HG03342 (cell line): ENCODE measurements around the gene AFF2.

Experiments used
- ATAC-seq: cut with Tn5 transposase; IDR thresholded peaks from one replicate; pipeline ENCODE4 v1.9.1; 2021; ENCODE audit warnings: mild to moderate bottlenecking, moderate library complexity; ENCODE audit not compliant: unreplicated experiment

The AFF2 gene

DNA sequence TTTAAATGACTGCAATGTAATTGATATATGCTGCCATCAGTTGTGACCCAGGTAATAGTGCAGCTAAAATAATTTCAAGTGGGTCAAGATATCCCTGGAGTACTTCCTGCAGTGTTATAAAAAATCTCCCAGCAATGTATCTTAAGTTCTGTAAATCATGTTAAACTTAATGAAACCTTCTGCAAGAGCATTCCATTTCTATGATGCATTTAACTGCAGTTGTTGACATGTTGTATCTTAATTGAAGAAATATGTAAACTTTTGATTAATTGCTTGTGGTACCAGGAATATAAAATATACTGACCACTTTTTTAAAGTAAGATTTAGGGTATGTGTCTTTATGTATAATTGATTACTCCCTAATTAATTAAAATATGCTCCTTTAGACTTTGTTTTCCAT, 213.6 kb downstream of the AFF2 start:
- no peak for ATAC-seq

DNA sequence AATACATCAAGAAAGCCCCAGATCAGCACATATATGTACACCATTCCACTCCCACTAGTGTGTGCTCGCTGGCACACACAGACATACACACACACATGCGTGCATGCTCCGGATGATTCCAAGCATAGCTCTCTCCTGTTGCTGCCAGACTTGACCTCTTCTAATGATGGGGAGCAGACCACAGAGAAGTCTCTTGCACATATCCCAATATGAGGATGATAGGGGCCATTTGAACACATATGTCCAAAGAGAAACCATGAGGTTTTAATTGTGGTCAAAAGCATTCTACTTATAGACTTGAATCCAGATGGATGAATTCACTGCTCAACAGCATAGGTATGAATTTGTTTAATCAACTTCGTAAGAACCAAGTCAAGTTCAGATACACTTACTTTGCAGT, 214.9 kb downstream of the AFF2 start:
- ATAC-seq: no peak

DNA sequence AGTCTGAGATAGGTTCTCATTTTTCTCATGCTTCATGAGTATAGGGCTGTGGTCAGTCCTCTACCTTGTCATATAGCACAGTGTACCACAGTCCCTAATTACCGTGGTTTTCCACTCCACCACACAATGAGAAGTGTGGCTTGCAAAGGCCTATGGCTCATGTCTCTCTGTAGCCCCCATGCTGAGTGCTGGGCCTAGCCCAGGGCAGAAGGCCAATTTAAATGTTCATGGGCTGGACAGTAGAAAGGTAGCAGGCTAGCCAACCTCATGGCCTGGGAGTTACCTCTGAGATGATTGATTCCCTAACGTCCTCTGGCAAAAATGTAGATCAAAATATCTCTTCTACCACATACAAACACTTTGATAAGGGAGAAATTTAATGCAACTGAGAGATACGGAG, 222.5 kb downstream of the AFF2 start:
- no peak for ATAC-seq

DNA sequence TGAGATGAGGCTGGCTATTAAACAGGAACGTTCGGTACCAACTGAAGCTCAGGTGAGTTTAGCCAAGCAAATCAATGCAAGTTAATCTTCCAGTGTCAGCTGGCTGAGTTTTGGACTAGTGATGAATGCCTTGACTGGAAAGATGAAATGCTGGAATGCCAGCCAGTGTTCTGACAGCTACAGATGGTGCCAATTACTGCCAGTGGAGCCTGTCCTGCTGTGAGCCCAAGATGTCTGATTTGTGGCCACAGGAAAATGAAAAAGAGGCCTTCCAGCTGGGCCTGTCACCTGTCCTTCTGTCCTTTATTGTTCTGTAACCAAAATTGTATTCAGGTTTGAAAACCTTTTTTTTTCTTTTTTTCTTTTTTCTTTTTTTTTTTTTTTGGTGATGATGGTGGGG, 223.1 kb downstream of the AFF2 start:
- ATAC-seq: no peak

DNA sequence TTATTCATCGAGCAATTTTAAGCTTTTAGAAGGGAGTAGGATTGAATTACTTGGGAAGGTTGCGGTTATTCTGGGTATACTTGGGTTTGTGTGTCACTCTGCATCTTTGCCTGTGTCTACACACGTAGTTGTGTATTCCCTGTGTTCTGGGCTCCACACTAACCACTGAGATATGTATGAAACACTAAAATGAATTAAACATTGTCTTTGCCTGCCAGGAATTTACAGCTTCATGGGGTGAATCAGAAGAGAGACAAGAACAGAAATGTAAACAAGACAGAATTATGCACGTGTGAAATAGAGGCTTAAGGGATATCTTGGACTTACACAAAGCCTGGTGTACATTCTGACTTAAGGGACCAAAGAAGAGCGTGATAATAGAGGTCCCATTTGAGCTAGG, 228.5 kb downstream of the AFF2 start:
- ATAC-seq: no peak

DNA sequence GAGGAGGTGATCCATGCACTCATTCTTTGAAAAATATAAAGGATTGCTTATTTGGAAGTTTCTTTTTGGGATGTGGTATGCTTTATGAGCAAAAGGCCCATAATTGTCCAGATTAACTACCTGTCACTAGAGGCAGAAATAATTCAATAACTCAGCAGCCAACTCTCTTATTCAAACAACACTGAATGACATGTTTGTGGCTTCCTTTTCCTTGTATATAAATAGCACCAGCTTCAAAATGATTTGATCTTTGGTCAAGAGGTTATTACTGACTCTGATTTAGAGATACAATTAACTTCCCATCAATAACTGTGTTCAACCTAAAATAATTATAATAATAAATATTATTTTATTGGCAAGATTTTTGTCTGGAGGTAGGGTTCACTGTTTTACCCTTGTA, 232.3 kb downstream of the AFF2 start:
- no peak for ATAC-seq

DNA sequence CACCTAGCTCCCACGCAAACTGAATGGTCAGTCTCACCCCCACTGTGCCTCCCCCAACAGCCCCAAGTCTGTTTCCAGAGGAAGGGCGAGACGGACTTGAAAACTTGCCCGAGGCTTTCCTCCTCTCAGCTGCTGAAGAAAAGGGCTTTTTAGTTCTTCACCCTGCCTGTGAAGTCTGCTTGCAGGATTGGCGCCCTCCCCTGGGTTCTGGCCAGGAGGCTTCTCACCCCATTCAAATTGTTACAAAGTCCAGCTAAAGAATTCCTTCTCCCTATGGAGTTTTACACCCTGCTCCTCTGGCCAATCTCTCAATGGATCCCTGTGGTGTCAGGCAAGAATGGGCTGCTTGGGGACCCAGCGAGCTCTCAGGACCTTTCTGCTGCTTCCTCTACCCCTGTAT, 241.0 kb downstream of the AFF2 start:
- ATAC-seq: no peak

DNA sequence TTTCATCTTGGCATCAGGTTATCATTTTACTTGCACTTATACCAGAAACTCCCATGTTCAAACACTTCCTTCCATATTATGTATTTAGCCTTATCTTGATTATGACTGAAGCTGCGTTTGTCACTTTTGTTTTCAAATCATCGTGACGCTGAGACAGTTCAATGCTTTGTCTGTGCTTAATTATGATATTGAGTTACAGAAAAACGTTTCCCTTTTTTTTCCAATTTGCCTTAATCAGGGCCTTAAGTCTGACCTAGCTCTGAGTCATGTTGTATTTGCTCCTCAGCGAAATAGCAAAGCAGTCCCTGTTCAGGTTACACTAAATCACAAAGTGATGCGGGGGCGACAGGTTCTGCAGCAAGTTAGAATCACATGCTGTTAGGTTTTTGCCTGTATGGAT, 254.7 kb downstream of the AFF2 start:
- ATAC-seq: no peak

DNA sequence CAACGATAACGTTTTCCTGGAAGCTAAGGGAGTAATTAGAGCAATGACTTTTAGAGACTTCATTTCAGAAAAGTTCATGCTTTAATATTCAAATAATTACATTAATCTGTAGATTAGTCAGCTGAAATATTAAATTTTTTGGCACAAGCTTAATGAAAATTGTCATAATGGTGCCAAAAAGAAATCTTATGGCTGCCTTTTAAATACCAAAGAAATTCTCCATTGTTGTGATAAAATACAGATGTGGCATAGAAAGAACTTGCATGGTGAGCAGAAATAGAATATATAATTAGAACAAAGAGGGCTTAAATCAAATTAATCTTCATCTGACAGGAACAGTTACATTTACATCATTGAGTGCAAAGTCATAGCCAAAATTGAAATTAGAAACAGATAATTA, 263.5 kb downstream of the AFF2 start:
- no peak for ATAC-seq

DNA sequence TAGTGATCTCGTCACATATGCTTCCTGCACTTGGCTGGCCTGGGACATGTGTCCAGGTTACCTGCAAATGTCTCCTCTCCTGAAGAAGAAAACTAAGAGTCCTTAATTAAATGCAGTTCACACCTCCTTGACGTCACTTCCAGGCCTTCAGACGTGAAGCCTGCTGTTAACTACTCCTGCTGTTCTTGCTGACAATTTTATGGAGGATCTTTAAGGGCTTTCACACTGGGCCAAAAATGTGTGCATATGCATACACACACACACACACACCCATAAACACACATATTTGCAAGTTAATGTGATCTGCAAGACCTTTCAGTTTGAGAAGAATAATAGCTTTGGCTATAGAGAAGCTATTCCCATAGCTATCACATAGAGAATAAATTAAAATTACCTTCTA, 267.9 kb downstream of the AFF2 start:
- ATAC-seq: no peak

DNA sequence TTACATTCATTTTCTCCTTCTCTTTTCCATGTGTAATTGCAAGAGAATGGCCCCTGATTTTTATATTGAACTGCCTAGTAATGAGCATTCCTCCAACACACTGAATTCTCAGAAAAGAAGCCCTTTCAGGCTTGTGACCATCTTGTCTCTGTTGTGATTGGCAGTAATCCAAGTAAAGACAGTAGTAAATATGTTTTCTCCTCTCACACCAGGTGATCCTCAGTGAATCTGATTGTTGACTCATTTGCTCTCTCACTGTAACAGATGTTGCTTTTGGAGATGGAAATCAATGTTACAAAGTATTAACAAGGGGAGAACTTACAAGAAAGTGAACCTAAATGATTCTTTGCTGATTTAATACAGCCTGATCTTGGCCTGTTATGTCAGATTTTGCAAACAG, 271.0 kb downstream of the AFF2 start:
- no peak for ATAC-seq

DNA sequence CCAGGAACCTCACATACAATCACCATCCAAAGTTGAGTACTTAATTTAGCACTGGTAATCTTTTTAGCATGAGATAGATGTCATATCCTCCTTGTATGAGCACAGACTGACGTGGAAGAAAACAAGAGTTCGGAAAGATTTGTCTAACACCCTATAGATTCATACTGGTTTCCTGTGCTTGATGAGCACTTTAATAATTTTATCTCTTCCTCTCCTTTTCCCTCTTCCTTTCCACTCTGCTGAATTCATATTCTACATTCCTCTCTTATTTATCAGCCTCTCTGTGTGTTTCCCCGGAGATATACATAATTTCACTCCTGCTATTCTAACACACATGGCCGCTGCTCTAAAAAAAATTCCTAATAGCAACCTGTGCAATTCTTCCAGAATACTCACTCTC, 273.9 kb downstream of the AFF2 start:
- no peak for ATAC-seq

DNA sequence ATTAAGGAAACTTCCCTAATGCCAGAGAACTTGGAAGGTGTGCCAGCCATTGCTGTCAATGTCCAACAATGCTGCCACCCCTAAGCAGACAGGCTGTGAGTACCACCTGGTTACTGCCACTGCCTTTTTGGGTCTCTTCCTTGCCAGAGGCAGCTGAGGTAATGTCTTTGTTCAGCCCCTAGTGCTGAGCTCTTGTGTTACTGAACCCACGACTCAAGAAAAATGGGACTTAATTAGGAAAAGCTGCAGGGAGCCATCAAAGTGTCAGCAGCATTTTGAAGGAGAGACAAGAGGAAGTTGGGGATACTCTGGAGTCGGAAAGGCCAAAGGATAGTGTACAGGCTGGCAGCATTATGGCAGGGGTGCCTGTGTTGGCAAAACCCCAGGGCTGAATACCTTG, 283.7 kb downstream of the AFF2 start:
- no peak for ATAC-seq

DNA sequence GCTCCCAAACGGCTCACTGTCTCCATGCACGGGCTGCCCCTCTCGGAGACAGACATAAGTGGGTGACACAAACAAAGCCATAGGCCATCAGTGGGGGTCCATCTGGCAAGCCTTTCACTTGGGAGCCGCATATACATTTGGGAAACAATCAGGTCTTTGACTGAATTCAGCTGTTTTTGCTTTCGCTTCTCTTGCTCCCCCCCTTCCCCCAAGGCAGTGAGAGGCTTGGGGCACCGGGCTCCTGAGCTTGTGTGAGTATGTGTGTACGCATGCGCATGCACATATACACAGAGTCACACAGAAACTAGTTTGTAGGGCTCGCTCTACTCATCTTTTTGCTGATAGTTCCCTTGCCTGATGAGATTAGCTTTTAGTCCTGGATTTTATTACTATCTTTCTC, 284.4 kb downstream of the AFF2 start:
- ATAC-seq: no peak

DNA sequence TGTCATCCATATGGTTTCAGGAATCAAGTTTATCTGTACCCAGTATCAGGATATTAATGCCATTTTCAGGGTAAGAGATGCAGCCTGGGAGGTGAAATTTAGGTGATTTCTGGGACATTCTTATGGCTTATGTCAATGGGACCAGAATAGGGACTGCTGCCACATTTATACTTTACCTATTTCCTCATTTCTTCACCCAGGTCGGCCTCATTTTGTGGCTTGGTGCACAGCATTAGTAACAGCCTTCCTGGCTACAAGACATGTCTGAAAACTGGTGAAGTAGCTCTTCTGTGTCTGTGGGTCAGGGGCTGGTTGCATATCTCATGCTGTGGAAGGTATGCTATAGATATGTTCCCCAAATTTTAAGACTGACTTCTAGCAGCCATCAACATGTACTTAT, 284.8 kb downstream of the AFF2 start:
- no peak for ATAC-seq

DNA sequence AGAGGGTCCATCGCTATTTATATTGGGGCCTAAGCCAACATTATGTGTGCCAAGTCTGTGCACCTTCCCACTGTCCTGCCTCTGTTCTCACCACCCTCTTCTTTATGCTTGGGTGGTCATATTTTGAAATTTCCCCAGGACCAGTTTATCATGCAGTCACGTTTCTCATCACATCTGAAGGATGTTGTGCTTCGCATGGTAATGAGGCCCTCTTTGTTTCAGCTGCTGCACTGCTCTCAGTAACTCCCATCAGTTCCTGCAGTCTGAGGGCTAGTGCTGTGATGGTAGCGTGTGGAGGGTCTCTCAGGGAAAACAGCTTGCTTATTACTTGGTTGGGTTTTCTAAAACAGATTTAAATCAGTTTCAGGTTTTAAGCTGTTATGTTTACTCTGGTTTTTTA, 288.0 kb downstream of the AFF2 start:
- no peak for ATAC-seq

DNA sequence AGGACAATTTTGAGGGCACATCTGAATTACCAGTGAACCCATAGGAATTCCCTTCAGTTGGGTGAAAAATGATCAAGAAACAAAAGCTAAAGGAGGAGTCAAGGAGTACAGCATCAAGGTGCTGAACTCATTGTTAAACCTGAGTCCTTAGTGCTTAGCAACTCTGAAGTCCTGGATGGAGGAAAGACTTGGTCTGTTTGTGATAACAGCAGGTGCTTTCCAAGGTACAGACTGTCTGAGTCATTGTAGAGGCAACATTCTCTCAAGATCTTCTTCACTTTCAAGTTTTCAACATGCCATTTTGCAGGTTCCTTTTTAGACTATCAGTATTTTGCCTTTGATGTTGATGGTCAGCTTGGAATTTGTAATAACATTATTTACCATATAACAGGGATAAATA, 293.9 kb downstream of the AFF2 start:
- no peak for ATAC-seq

DNA sequence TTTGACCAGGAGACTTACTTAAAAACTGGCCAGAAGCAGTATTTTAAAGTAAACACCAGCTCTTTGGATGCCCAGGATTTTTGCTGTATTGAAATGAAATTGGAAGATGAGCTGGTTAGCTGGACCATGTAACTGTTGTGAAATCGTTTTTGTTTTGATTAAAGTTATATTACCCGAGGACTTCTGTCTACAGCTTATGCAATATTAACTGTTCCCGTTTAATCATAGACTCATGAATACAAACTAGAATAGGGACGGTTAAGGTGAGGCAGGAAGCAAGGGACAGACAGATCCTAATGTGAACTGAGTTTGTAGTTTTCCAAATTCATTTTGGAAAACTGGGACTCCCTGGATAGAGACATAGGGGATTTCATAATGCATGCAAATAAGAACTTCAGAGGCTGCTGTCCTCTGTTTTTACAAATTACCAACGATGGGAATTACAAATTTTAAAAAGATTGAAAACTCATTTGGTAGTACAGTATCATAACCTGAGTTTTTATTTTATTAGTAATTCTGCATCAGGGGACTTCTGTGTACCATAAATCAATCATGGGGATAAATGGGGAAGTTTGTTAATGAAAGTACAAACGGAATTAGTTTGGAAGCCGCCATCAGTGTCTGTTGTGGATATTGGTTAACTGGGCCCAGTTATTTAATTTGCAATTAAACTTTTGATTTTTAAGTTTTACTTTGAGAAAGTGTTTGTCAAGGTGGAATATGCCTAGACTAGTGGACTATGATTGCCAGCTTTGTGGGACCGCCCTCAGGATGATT, 304.4 kb downstream of the AFF2 start:
- ATAC-seq: no peak

DNA sequence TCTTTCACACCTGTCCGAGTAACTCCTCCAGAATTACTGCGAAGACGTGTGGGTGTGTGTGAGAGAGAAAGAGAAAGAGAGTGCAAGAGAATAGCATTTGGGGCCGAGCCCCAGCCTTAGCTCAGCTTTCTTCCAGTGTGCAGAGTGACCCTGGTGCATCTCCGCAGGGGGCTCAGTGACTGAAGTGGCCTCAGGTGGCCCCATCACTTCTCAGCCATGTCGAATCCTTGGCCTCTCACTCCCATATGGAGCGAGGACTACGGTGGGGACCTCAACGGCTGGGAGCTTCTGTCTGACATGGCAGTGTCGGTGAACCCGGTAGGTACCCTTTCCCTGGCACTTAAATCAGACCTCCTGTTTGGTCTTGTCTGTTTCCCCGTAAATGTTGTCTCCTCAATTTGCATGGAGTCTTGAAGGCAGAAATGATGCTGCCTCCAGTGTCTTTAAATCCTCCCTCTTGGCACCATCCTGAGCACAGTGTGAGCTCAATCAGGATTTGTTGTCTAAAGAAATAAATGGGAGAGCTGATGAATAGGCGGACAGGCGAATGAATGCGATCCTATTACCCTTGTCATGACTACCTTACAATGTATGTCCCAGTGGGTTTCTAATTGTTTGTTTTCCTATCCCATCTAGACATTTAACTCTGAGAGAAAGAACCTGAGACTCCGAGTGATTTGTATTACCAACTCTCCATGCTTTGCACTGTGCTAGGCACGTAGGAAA, 305.9 kb downstream of the AFF2 start:
- no peak for ATAC-seq

DNA sequence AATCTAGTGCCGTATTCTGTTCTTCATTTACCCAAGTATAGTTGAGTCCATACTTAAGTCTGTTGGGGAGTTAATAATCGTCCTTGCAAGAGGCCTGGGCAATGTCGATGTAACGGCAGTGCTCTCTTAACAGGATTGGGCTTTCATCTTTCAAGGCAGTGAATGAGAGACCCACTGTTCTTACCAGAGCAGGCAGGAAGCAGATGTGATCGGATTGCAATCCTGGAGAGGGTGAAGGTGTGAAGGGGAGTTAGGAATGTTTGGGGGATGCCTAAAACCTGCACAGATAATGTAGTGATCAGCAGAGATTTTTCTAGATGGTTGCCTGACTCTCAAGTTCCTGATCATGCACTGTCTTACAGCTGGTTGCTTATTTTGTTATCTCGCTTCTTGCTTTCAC, 308.4 kb downstream of the AFF2 start:
- ATAC-seq: no peak

DNA sequence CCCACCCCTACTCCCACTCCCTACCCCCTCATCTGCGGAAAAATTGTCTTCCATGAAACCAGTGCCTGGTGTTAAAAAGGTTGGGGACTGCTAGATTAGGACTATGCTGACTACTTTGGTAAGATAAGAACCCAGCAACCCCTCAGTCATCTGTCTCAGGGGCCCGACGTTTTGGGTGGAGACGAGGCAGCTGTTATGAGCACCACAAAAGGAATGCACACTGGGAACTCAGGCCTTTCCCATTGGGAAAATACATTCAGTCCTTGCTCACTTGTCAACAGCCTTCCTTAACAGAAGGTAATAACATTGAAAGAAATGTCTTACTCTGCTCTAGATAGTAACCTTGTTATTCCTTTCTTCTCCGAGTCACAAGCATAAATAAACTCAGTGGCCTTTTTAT, 310.8 kb downstream of the AFF2 start:
- ATAC-seq: no peak

DNA sequence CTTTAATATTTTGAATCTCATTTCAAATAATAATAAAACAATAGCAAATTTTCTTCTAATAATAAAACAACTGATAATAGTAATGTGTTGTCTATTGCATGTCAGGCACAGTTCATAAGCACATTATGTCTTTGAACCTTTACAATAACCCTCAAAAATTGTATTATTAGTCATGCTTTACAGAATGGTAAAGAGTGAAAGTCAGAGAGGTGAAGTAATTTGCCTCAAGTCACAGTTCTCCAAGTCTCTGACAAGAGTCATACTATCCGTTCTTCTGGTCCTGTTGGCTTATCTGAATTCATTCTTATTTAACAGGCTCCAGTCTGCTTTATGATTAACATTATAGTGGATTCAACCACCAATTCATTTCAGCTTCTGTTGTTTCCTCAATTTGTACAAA, 313.0 kb downstream of the AFF2 start:
- no peak for ATAC-seq

DNA sequence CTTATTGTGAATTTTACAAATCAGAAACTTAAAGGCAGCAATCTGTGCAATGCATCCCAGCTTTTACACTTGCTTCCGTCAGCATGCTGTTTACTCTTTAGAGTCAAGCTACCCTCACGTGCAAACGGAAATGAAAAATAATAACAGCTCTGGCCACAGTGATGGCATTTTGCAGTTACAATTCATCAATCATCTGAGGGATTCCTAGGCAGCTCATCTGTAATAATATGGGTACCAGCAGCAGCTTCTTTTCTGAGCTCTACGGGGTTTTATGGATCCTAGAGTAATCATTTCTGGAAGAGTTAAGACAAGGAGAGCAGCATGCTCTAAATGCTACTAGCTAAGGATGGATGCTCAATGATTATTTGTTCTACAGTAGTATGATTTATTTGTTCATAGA, 313.6 kb downstream of the AFF2 start:
- no peak for ATAC-seq
